ENCODE data around the gene MEPCE. TPM values are rescaled to one million over a fixed set of nuclear protein-coding genes. Genes with fewer than 3 reads are reported as not detected.

Gene MEPCE
- total and polyA plus RNA-seq, 9 of the 15 experiments (the other 6 are each of a cell fraction or from before 2014, with no cell fraction given): 10.9 to 76.3 (median 44.1) TPM

GRCh38 chr7:100428199-100428966, 1.2 kb upstream of the MEPCE start, which contains the start of gene ZCWPW1 (continued):
- no peak for TF ChIP-seq THRA (IDR thresholded peaks at IDR 0.05)
- peak; percentile 48 to 87 for TF ChIP-seq ARNT (IDR thresholded peaks at IDR 0.05)
- peak; percentile 93 for TF ChIP-seq CGGBP1 (CRISPR knock-in tag; IDR thresholded peaks at IDR 0.05)
- peak; percentile 42 for TF ChIP-seq CTCFL (IDR thresholded peaks at IDR 0.05; ENCODE audit: borderline replicate concordance, insufficient read depth, low read depth, low read length, poor library complexity, severe bottlenecking)
- no peak for TF ChIP-seq PBX2 (CRISPR knock-in tag; IDR thresholded peaks at IDR 0.05; ENCODE audit: low read depth)
- TF ChIP-seq PBX2 (tag; conservative IDR thresholded peaks at IDR 0.05; ENCODE audit: low read depth): no peak; the same call in 1 of the 2 replicates
- TF ChIP-seq CHD2 (IDR thresholded peaks at IDR 0.05; ENCODE audit: low read depth, low read length): no peak; the same call in 1 of the 2 replicates
- TF ChIP-seq SREBF2 (CRISPR knock-in tag; IDR thresholded peaks at IDR 0.05): peak; percentile 99
- no peak for TF ChIP-seq SAP30 (IDR thresholded peaks at IDR 0.05; ENCODE audit: borderline replicate concordance, insufficient read depth, low read depth, low read length, poor library complexity, severe bottlenecking)
- peak; percentile 96; the same call in 1 of the 2 replicates for TF ChIP-seq FOXP4 (CRISPR knock-in tag; IDR thresholded peaks at IDR 0.05; ENCODE audit: borderline replicate concordance)
- no peak for TF ChIP-seq ZNF121 (CRISPR knock-in tag; conservative IDR thresholded peaks at IDR 0.05)
- 0 out of 4 replicates have a peak, but pooled peaks of 1 of the 2 experiments have one; percentile 32 for TF ChIP-seq KDM1A (IDR thresholded peaks at IDR 0.05)
- TF ChIP-seq ZNF780A (CRISPR knock-in tag; IDR thresholded peaks at IDR 0.05): peak; percentile 87
- TF ChIP-seq TEAD2 (tag; IDR thresholded peaks at IDR 0.05): 0 out of 2 replicates have a peak, but pooled peaks have one; percentile 34
- TF ChIP-seq CEBPB (tag; IDR thresholded peaks at IDR 0.05): no peak
- peak; percentile 92 for TF ChIP-seq ZNF143 (CRISPR knock-in tag; IDR thresholded peaks at IDR 0.05)
- TF ChIP-seq IRF2 (CRISPR knock-in tag; IDR thresholded peaks at IDR 0.05): no peak; the same call in 1 of the 2 replicates
